Nephron progenitor cell (in vitro differentiated cells): ENCODE measurements around the gene ZFC3H1.

ENCODE experiments used
- DNase-seq: peaks from one replicate; pipeline ENCODE4 v3.0.0; 2021
- H3K27ac Mint-ChIP-seq: 2 replicates; pipeline ENCODE4 v1.8.0; 2021; ENCODE audit warnings: mild to moderate bottlenecking, moderate library complexity, mixed read lengths
- H3K27me3 Mint-ChIP-seq: 2 replicates; pipeline ENCODE4 v1.8.0; 2021; ENCODE audit warnings: mild to moderate bottlenecking, low read depth, mixed read lengths; ENCODE audit not compliant: poor library complexity
- H3K36me3 Mint-ChIP-seq: 2 replicates; pipeline ENCODE4 v1.8.0; 2021; ENCODE audit warnings: low read depth, mixed read lengths
- H3K4me1 Mint-ChIP-seq: 2 replicates; pipeline ENCODE4 v1.8.0; 2021; ENCODE audit warnings: mixed read lengths
- H3K4me3 Mint-ChIP-seq: 2 replicates; pipeline ENCODE4 v1.8.0; 2021; ENCODE audit warnings: mild to moderate bottlenecking, moderate library complexity, mixed read lengths
- H3K9me3 Mint-ChIP-seq: 2 replicates; pipeline ENCODE4 v1.8.0; 2021; ENCODE audit warnings: mild to moderate bottlenecking, moderate library complexity, mixed read lengths
- TF ChIP-seq, protein P1 (sequence below): fragments of 200-600 bp; sonication (generic); IDR thresholded peaks from 2 replicates; pipeline ENCODE4 v1.5.0; 2021; ENCODE audit warnings: antibody characterized with exemption

ZFC3H1 gene

DNA sequence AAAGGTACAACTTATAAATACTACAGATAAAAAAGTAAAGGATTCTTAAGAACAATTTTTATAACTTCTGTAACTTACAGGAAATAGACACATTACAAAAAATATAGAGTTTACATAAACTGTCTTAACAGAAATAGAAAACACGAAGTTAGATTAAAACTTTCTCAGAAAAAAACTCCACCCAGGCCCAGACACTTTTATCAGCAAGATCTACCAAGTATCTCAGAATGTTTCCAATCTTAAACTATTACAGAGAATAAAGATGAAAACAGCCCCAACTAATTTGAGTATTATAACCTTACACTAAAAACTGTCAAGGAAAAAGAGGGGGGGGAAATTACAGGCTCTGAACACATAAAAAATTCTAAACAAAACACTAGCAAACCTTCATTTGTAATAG lies 8.2 kb downstream of the ZFC3H1 start:
- no peaks in the 10 kb centered on the region for H3K4me1 Mint-ChIP-seq
- DNase-seq = no peak
- TF ChIP-seq, protein P1, sequence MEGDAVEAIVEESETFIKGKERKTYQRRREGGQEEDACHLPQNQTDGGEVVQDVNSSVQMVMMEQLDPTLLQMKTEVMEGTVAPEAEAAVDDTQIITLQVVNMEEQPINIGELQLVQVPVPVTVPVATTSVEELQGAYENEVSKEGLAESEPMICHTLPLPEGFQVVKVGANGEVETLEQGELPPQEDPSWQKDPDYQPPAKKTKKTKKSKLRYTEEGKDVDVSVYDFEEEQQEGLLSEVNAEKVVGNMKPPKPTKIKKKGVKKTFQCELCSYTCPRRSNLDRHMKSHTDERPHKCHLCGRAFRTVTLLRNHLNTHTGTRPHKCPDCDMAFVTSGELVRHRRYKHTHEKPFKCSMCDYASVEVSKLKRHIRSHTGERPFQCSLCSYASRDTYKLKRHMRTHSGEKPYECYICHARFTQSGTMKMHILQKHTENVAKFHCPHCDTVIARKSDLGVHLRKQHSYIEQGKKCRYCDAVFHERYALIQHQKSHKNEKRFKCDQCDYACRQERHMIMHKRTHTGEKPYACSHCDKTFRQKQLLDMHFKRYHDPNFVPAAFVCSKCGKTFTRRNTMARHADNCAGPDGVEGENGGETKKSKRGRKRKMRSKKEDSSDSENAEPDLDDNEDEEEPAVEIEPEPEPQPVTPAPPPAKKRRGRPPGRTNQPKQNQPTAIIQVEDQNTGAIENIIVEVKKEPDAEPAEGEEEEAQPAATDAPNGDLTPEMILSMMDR = no peak
- no peak overlapping the region for H3K4me3 Mint-ChIP-seq
- H3K27ac Mint-ChIP-seq = no peak overlapping the region
- no peaks in the 10 kb centered on the region for H3K36me3 Mint-ChIP-seq
- H3K9me3 Mint-ChIP-seq = no peaks in the 10 kb centered on the region
- H3K27me3 Mint-ChIP-seq = no peaks in the 10 kb centered on the region

DNA sequence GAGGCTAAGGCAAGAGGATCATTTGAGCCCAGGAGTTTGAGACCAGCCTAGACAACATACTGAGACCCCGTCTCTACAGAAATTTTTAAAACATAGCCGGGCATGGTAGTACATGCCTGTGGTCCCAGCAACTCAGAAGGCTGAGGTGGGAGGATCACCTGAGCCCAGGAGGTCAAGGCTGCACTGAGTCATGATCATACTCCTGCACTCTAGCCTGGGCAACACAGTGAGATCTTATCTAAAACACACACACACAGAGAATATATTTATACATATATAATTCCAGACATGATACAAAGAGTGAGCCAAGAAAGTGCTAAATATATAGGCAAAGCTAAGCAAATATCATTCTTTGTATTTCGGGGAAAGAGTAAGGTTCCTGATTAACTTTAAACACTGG lies 9.4 kb downstream of the ZFC3H1 start:
- no peaks in the 10 kb centered on the region for H3K4me1 Mint-ChIP-seq
- TF ChIP-seq, protein P1 = no peak
- no peaks in the 10 kb centered on the region for H3K9me3 Mint-ChIP-seq
- no peak overlapping the region for H3K4me3 Mint-ChIP-seq
- H3K27ac Mint-ChIP-seq = no peak overlapping the region
- no peak for DNase-seq
- H3K36me3 Mint-ChIP-seq = no peaks in the 10 kb centered on the region
- peaks cover 3% of the 10 kb centered on the region for H3K27me3 Mint-ChIP-seq

GRCh38 chr12:71653137-71653536 lies 10.5 kb downstream of the ZFC3H1 start:
- TF ChIP-seq, protein P1 = no peak
- DNase-seq = no peak
- Mint-ChIP-seq H3K4me3 (no peak overlapping the region), H3K36me3 (peaks cover 4% of the 10 kb centered on the region), H3K9me3 (no peaks in the 10 kb centered on the region), H3K4me1 (no peaks in the 10 kb centered on the region), H3K27me3 (peaks cover 3% of the 10 kb centered on the region), H3K27ac (no peak overlapping the region)

DNA sequence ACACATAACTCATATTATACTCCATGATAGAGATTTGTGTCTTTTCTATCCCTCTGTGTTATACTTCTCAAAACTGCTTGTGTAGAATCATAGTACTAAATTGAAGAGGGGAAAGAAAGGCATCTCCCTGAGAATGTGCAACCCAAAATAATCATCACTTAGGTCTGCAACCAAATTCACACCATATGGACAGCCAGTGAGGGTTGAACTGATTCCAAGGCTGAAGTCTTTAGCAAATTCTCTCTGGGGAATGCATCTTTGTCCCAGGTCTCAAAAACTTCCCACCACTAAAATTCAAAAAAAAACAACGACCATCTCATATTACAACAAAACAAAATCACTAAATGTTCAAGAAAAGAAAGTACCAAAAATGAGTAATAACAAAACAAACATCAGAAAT lies 11.0 kb downstream of the ZFC3H1 start:
- peaks cover 3% of the 10 kb centered on the region for H3K27me3 Mint-ChIP-seq
- no peaks in the 10 kb centered on the region for H3K4me1 Mint-ChIP-seq
- no peaks in the 10 kb centered on the region for H3K9me3 Mint-ChIP-seq

GRCh38 chr12:71649401-71649800 lies 14.2 kb downstream of the ZFC3H1 start:
- Mint-ChIP-seq H3K27ac (no peak overlapping the region), H3K4me3 (no peak overlapping the region), H3K36me3 (peaks cover 23% of the 10 kb centered on the region), H3K9me3 (no peaks in the 10 kb centered on the region), H3K4me1 (no peaks in the 10 kb centered on the region), H3K27me3 (peaks cover 3% of the 10 kb centered on the region)
- TF ChIP-seq, protein P1 = no peak
- DNase-seq = no peak

More for the DNA sequence above, 11.0 kb downstream of the ZFC3H1 start:
- Mint-ChIP-seq H3K27ac (no peak overlapping the region), H3K4me3 (no peak overlapping the region), H3K36me3 (peaks cover 4% of the 10 kb centered on the region)
- DNase-seq = no peak
- TF ChIP-seq, protein P1 = no peak

DNA sequence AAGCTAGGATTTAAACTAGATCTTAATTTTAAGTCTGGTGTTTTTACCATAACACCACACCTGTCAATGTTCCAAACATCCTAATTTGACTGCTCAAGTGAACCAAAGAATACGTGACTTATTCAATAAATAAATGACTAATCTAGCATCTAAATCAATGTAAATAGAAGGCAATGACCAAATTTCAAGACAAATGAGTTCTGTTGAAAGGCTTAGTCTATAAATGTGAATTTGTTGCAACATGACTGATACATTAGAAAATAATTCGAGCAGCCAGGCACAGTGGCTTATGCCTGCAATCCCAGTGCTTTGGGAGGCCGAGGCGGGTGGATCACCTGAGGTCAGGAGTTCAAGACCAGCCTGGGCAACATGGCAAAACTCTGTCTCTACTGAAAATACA lies 15.1 kb downstream of the ZFC3H1 start:
- no peak for DNase-seq
- H3K36me3 Mint-ChIP-seq = peaks cover 31% of the 10 kb centered on the region
- no peaks in the 10 kb centered on the region for H3K9me3 Mint-ChIP-seq
- peaks cover 3% of the 10 kb centered on the region for H3K27me3 Mint-ChIP-seq
- H3K4me1 Mint-ChIP-seq = no peaks in the 10 kb centered on the region
- no peak overlapping the region for H3K4me3 Mint-ChIP-seq
- H3K27ac Mint-ChIP-seq = no peak overlapping the region
- TF ChIP-seq, protein P1 = no peak
